Measurements from ENCODE around the gene MAD1L1. TPM values are rescaled to one million over a fixed set of nuclear protein-coding genes. Genes with fewer than 3 reads are reported as not detected.
A peak's percentile ranks its signal among the peaks of the same experiment; 100 is the strongest.

MAD1L1 gene
- total and polyA plus RNA-seq, 2 of the 13 experiments (the other 11 are each of a cell fraction or from before 2014, with no cell fraction given): 17.4 to 64.7 TPM

DNA sequence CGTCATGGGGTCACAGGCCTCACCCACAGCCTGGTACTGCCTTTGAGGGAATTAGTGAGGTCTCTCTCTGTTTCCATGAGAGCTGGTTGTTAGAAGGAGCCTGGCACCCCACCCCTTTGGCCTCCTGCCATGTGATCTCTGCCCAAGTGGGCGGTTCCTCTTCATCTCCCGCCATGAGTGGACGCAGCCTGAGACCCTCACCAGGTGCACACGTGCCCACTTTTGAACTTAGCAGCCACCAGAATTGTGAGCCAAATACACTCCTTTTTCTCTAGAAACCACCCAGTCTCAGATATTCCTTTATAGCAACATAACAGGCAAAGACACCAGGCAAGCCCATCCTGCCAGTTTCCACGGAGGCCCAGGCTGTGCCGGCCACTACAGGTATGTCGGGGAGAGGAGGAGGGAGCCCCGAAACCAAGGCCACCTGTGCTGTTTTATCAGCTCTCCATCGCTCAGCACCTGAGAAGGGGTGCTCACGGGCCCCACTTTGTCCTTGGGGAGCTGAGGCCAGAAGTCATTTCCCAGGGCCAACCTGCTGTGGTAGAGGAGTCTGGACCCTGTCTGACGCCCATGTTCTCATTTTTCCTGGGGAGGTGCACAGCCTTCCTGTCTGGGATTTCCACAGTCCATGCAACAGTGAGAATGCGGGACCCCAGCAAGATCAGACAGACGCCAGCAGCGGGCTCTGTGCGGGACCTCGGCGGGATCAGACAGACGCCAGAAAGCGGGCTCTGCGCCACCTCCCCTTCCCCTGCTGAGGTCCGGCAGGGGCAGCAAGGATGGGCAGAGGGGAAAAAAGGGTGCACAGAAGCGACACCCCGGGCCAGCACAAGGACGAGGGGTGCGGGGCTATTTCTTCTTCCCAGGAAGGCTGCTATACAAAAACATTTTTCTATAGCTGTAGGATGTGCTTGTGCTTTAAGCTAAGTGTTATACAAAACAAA is 342.2 kb downstream of the MAD1L1 start (continued):
- TF ChIP-seq, protein P1, sequence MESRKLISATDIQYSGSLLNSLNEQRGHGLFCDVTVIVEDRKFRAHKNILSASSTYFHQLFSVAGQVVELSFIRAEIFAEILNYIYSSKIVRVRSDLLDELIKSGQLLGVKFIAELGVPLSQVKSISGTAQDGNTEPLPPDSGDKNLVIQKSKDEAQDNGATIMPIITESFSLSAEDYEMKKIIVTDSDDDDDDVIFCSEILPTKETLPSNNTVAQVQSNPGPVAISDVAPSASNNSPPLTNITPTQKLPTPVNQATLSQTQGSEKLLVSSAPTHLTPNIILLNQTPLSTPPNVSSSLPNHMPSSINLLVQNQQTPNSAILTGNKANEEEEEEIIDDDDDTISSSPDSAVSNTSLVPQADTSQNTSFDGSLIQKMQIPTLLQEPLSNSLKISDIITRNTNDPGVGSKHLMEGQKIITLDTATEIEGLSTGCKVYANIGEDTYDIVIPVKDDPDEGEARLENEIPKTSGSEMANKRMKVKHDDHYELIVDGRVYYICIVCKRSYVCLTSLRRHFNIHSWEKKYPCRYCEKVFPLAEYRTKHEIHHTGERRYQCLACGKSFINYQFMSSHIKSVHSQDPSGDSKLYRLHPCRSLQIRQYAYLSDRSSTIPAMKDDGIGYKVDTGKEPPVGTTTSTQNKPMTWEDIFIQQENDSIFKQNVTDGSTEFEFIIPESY (CRISPR knock-in tag; IDR thresholded peaks at IDR 0.05): peak; percentile 32; the same call in 1 of the 2 replicates

DNA sequence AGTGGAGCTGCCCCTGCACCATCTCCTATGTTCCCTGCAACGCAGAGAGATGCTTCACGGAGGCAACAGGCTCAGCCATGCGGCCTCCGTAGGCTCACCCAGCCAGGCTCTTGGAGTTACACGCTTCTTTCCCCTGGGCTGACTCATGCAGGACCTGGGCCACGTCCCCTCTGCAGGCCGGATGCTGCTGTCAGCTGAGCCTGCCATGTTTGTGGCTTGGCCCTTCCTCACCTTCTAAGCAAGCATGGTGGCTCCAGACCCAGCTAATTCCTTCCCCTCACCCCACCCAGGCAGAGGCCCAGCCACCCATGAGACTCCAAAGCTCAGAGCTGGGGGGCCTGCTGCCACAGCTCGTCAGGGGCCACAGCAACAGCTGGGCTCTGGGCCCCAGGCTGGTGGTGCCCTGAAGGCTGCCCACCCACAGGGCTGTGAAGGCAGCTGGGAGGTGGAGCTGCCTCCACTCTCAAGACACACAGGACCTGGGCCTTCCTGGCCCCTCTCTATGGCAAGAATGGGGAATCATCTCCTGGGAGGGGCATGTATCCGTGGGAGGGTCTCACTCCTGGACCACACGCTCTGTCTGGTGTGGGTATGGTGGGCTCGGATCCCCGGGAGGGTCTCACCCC is 343.1 kb downstream of the MAD1L1 start:
- Histone ChIP-seq H3K9ac (ENCODE audit: insufficient read depth, low read depth, low read length) (no peak overlapping the region), H3K4me1 (ENCODE audit: insufficient read depth, low read length) (0 out of 2 replicates have a peak, but pooled peaks cover 10% of the 10 kb centered on the region), H3K36me3 (replicated peaks in 1 of 2; ENCODE audit: control insufficient read depth in 1 of 2, insufficient read depth in 2 of 2, low read length in 2 of 2) (peaks cover 22 to 23% of the 10 kb centered on the region in 2 experiments), H3K79me2 (ENCODE audit: insufficient read depth, low read length) (no peaks in the 10 kb centered on the region), H2AFZ (ENCODE audit: low read length) (no peak overlapping the region), H3K27ac (ENCODE audit: extremely low read length, insufficient read depth, low read length) (no peak overlapping the region), H4K20me1 (ENCODE audit: insufficient read depth, low read length) (no peaks in the 10 kb centered on the region), H3K4me2 (ENCODE audit: low read depth, low read length) (no peak overlapping the region), H3K9me3 (ENCODE audit: low read length) (no peaks in the 10 kb centered on the region), H3K4me3 (replicated peaks in 1 of 3; ENCODE audit: insufficient read depth in 1 of 3, low read depth in 2 of 3, low read length in 3 of 3) (no peak overlapping the region), H3K27me3 (ENCODE audit: control insufficient read depth in 1 of 2, insufficient read depth in 2 of 2, low read length in 2 of 2) (no peaks in the 10 kb centered on the region; a peak in 1 of 5 replicates)
- TF ChIP-seq, protein P2, sequence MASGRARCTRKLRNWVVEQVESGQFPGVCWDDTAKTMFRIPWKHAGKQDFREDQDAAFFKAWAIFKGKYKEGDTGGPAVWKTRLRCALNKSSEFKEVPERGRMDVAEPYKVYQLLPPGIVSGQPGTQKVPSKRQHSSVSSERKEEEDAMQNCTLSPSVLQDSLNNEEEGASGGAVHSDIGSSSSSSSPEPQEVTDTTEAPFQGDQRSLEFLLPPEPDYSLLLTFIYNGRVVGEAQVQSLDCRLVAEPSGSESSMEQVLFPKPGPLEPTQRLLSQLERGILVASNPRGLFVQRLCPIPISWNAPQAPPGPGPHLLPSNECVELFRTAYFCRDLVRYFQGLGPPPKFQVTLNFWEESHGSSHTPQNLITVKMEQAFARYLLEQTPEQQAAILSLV (CRISPR knock-in tag; IDR thresholded peaks at IDR 0.05; ENCODE audit: borderline replicate concordance): no peak
- DNase-seq (ENCODE audit: low spot score) (no peak), FAIRE-seq (no peak), ATAC-seq (no peak; the same call in 2 of the 3 replicates)
- no TSS peak for BruUV-seq (replicated peaks)
- intact Hi-C loops (cut with micrococcal nuclease; ENCODE audit: unreplicated experiment): no loop called here
- CTCF ChIA-PET (ENCODE audit: low intra/inter-chr PET ratio, low total read pairs): no interaction called here
- POLR2A ChIA-PET: no interaction called here
- 100% methylated on average over 2 of the region's 12 CpGs for WGBS (ENCODE audit: low lambda C conversion rate)
- in situ Hi-C loops (cut with HindIII; ENCODE audit: extremely low pct_ligation_motif_present, low pct_unique_long_range_greater_than_20kb): no loop called here

Data from HepG2 (cell line).